GM12878 (cell line): ENCODE data around the gene SLC6A17. TPM values are rescaled to one million over a fixed set of nuclear protein-coding genes. Genes with fewer than 3 reads are reported as not detected.

ENCODE experiments used
- ATAC-seq: fragments of 200-7000 bp; cut with Tn5 transposase; 3 replicates; pipeline ENCODE4 v1.9.1; 2020; ENCODE audit warnings: mild to moderate bottlenecking, moderate library complexity
- BruUV-seq: library from RNA; stranded (reverse); fragments of 400-500 nt; replicated peaks from 2 replicates; lab custom pipeline; 2021; lab: Mats Ljungman, UMichigan
- CTCF ChIA-PET: fragments of 300-600 bp; sonication (Branson Sonifier 250); formaldehyde crosslinking; extraction: SDS; loops from one replicate; lab custom pipeline; 2021; ENCODE audit warnings: inconsistent platforms; lab: Yijun Ruan, JAX
- POLR2A ChIA-PET: fragments of 350-600 bp; formaldehyde crosslinking; extraction: SDS; loops from one replicate; lab custom pipeline; 2021; ENCODE audit warnings: inconsistent platforms; lab: Charles Lee
- RAD21 ChIA-PET: fragments of 300-600 bp; sonication (Branson Sonifier 250); formaldehyde crosslinking; loops from one replicate; lab custom pipeline; 2023; ENCODE audit warnings: antibody characterized with exemption; ENCODE audit not compliant: unreplicated experiment; lab: Charles Lee
- SMC1A ChIA-PET: fragments of 300-600 bp; sonication (Branson Sonifier 250); formaldehyde crosslinking; loops from one replicate; lab custom pipeline; 2023; ENCODE audit not compliant: unreplicated experiment, uncharacterized antibody; lab: Charles Lee
- DNase-seq: peaks from one replicate; pipeline ENCODE4 v3.0.0-alpha.2; 2011; ENCODE audit warnings: low read depth, low spot score
- FAIRE-seq: peaks from 3 replicates; lab custom pipeline; 2011; peaks lifted over from hg19 to GRCh38; lab: Jason Lieb, UNC
- H2AFZ ChIP-seq: 2 replicates; pipeline ENCODE4 v1.6.0; 2011; ENCODE audit warnings: low read depth, low read length, control low read depth; ENCODE audit not compliant: control insufficient read depth
- H3K27ac ChIP-seq: 2 replicates; pipeline ENCODE4 v1.5.1; 2011; ENCODE audit warnings: control low read depth; ENCODE audit not compliant: control insufficient read depth, insufficient read depth
- H3K27me3 ChIP-seq, 2 experiments: replicated peaks in 1 of 2; 2 replicates each; pipeline versions ENCODE4 v1.6.0 to v1.6.1; 2011; ENCODE audit warnings: low read length in 1 of 2; ENCODE audit not compliant: control insufficient read depth in 2 of 2, insufficient read depth in 2 of 2
- H3K36me3 ChIP-seq, 2 experiments: 2 replicates each; pipeline ENCODE4 v1.5.1; 2011; ENCODE audit warnings: low read length in 1 of 2; ENCODE audit not compliant: control insufficient read depth in 2 of 2, insufficient read depth in 2 of 2
- H3K4me1 ChIP-seq: 2 replicates; pipeline ENCODE4 v1.6.1; 2011; ENCODE audit warnings: mild to moderate bottlenecking, low read length, moderate library complexity, mixed read lengths; ENCODE audit not compliant: control insufficient read depth, insufficient read depth
- H3K4me2 ChIP-seq: 2 replicates; pipeline ENCODE4 v1.6.0; 2011; ENCODE audit warnings: control low read depth; ENCODE audit not compliant: control insufficient read depth, insufficient read depth
- H3K4me3 ChIP-seq: fragments of 200-600 bp; sonication (generic); 2 replicates; pipeline ENCODE4 v1.5.1; 2016
- H3K79me2 ChIP-seq: 2 replicates; pipeline ENCODE4 v1.6.0; 2011; ENCODE audit warnings: low read length; ENCODE audit not compliant: control insufficient read depth, insufficient read depth
- H3K9ac ChIP-seq: 2 replicates; pipeline ENCODE4 v1.8.0; 2011; ENCODE audit warnings: low read length, control low read depth, mixed read lengths; ENCODE audit not compliant: control insufficient read depth, insufficient read depth
- H3K9me3 ChIP-seq: replicated peaks from 3 replicates; pipeline ENCODE4 v1.5.1; 2011; ENCODE audit warnings: mild to moderate bottlenecking, low read length; ENCODE audit not compliant: control insufficient read depth, insufficient read depth
- H4K20me1 ChIP-seq: 2 replicates; pipeline ENCODE4 v1.6.0; 2011; ENCODE audit not compliant: control insufficient read depth, insufficient read depth
- ASH2L ChIP-seq: fragments of 300-600, 200-600 bp; sonication (generic); IDR thresholded peaks from 2 replicates; pipeline ENCODE4 v1.6.1; 2017; ENCODE audit warnings: low read depth, mild to moderate bottlenecking, borderline replicate concordance
- HDAC6 ChIP-seq: fragments of 200-600 bp; sonication (generic); IDR thresholded peaks from one replicate; pipeline ENCODE4 v1.8.0; 2017; ENCODE audit warnings: antibody characterized with exemption; ENCODE audit not compliant: unreplicated experiment
- IKZF2 ChIP-seq, 2 experiments: fragments of 450-650 bp; IDR thresholded peaks; 2 replicates each; pipeline ENCODE4 v1.6.1; 2017; ENCODE audit warnings: mild to moderate bottlenecking in 2 of 2, moderate library complexity in 2 of 2
- IRF3 ChIP-seq: fragments of 450-650 bp; IDR thresholded peaks from 2 replicates; pipeline ENCODE4 v1.6.1; 2014; ENCODE audit warnings: mild to moderate bottlenecking
- MEF2B ChIP-seq: fragments of 450-650 bp; IDR thresholded peaks from 2 replicates; pipeline ENCODE4 v1.6.1; 2018; ENCODE audit warnings: mild to moderate bottlenecking, moderate library complexity; ENCODE audit not compliant: partially characterized antibody, poor library complexity, severe bottlenecking
- MTA3 ChIP-seq: IDR thresholded peaks from 2 replicates; pipeline ENCODE4 v1.6.1; 2012; ENCODE audit warnings: low read length, inconsistent platforms, borderline replicate concordance
- PML ChIP-seq: IDR thresholded peaks from 2 replicates; pipeline ENCODE4 v1.6.1; 2012; ENCODE audit warnings: low read length, inconsistent platforms
- POLR2AphosphoS2 ChIP-seq: IDR thresholded peaks from 2 replicates; pipeline ENCODE4 v1.6.1; 2011; ENCODE audit warnings: low read depth, mild to moderate bottlenecking, low read length, improper control_type of control experiment, moderate library complexity
- SP1 ChIP-seq: IDR thresholded peaks from one replicate; pipeline ENCODE4 v1.6.1; 2011; ENCODE audit warnings: low read depth, low read length
- TCF3 ChIP-seq: IDR thresholded peaks from 2 replicates; pipeline ENCODE4 v1.6.1; 2012; ENCODE audit warnings: low read depth, mild to moderate bottlenecking, low read length, borderline replicate concordance; ENCODE audit not compliant: insufficient read depth
- YBX1 ChIP-seq: fragments of 450-650 bp; IDR thresholded peaks from 2 replicates; pipeline ENCODE4 v1.6.1; 2016; ENCODE audit warnings: antibody characterized with exemption
- WGBS: methylation state at CpG from one replicate; pipeline ENCODE4 v1.1.6; 2016; ENCODE audit warnings: low lambda C conversion rate; ENCODE audit not compliant: insufficient replicate concordance, insufficient coverage; ENCODE audit errors: missing lambda C conversion rate; 5-methylcytosine and 5-hydroxymethylcytosine counted together
- in situ Hi-C: fragments of 300-500 bp; cut with MboI; formaldehyde crosslinking; loops from 9 replicates; pipeline ENCODE4 v1.14.3; 2018; ENCODE audit warnings: mixed read lengths
- intact Hi-C: fragments of 100-400 bp; cut with micrococcal nuclease; formaldehyde crosslinking; loops from one replicate; pipeline ENCODE4 v1.14.2; 2022; ENCODE audit not compliant: unreplicated experiment
- polyA plus RNA-seq, 11 experiments: library from polyadenylated mRNA; depleted of rRNA in 4 of 11; unstranded in 6 of 11; stranded (reverse) in 5 of 11; fragments of >200 nt; fragmentation: Nextera tagmentation in 4 of 11; fragmentation: Illumina TruSeq in 1 of 11; extraction: Ambion mirVana in 4 of 11; extraction: Trizol in 1 of 11; gene quantifications; 1 replicate in 1 of 11; 2 replicates in 10 of 11; pipeline versions ENCODE4 v1.2.1 to v1.2.3, GENCODE V29; 2011 to 2016; ENCODE audit warnings: inconsistent platforms in 2 of 11, missing spikeins in 2 of 11, low read depth in 1 of 11
- total RNA-seq, 4 experiments: library from RNA; depleted of rRNA in 3 of 4; stranded (reverse); fragments of >200 nt in 3 of 4; fragmentation: Illumina TruSeq in 1 of 4; extraction: Trizol in 1 of 4; gene quantifications; 2 replicates each; pipeline versions ENCODE4 v1.2.1 to v1.2.3, GENCODE V29; 2013 to 2021
- TF ChIP-seq, protein P1 (sequence below): fragments of 450-650 bp; IDR thresholded peaks from 2 replicates; pipeline ENCODE4 v1.6.1; 2017; ENCODE audit warnings: mild to moderate bottlenecking

Gene SLC6A17
- total and polyA plus RNA-seq, 10 of the 15 experiments (the other 5 are each of a cell fraction or from before 2014, with no cell fraction given), result not detected

DNA sequence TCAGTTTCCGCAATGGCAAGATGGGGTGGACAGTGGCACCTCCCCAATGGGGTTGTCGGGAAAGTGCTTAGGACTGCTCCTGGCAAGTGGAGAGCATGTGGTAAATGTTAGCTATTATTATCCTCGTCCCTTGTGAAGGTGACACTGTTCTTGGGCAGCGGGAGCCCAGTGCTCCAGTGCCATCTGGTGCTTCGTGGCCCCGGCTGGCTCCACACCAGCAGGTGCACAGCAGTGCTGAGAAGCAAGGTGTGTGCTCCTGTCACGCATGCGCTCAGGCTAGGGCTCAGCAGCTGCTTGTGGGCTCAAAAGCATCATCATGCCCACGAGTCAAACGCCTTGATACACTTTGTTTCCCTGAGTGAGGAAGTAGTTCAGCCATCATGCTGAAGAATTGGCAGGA is 34.9 kb downstream of the SLC6A17 start:
- no peaks in the 10 kb centered on the region for H3K36me3 ChIP-seq
- BruUV-seq, result no TSS peak
- H3K4me2 ChIP-seq, result no peak overlapping the region
- H3K27me3 ChIP-seq, result peaks cover 0 to 1% of the 10 kb centered on the region in 2 experiments; a peak in 2 of 4 replicates
- H2AFZ ChIP-seq, result no peak overlapping the region
- H4K20me1 ChIP-seq, result no peaks in the 10 kb centered on the region
- FAIRE-seq (no peak), ATAC-seq (no peak), DNase-seq (no peak)
- H3K4me1 ChIP-seq, result no peaks in the 10 kb centered on the region
- no peaks in the 10 kb centered on the region for H3K79me2 ChIP-seq
- H3K9me3 ChIP-seq, result no peaks in the 10 kb centered on the region
- no peak overlapping the region for H3K27ac ChIP-seq
- CTCF ChIA-PET, result interaction anchor here (1.3 to 2.7 kb wide), 2 partner anchors 12 to 311 kb away, joined by 3 to 5 read pairs; no protein-coding TSS in a partner anchor
- H3K9ac ChIP-seq, result no peak overlapping the region
- 17% methylated on average over 10 of the region's 10 CpGs for WGBS
- no peak overlapping the region for H3K4me3 ChIP-seq
- SMC1A ChIA-PET, result no interaction called here
- RAD21 ChIA-PET, result no interaction called here
- no peak for TF ChIP-seq HDAC6
- TF ChIP-seq IRF3, result no peak
- no peak for TF ChIP-seq SP1
- TF ChIP-seq PML, result no peak
- TF ChIP-seq MTA3, result no peak
- TF ChIP-seq, protein P1, sequence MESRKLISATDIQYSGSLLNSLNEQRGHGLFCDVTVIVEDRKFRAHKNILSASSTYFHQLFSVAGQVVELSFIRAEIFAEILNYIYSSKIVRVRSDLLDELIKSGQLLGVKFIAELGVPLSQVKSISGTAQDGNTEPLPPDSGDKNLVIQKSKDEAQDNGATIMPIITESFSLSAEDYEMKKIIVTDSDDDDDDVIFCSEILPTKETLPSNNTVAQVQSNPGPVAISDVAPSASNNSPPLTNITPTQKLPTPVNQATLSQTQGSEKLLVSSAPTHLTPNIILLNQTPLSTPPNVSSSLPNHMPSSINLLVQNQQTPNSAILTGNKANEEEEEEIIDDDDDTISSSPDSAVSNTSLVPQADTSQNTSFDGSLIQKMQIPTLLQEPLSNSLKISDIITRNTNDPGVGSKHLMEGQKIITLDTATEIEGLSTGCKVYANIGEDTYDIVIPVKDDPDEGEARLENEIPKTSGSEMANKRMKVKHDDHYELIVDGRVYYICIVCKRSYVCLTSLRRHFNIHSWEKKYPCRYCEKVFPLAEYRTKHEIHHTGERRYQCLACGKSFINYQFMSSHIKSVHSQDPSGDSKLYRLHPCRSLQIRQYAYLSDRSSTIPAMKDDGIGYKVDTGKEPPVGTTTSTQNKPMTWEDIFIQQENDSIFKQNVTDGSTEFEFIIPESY, result no peak
- no peak for TF ChIP-seq YBX1
- no peak for TF ChIP-seq TCF3
- TF ChIP-seq POLR2AphosphoS2, result no peak
- TF ChIP-seq IKZF2 (IDR thresholded peaks at IDR 0.05), result no peak
- TF ChIP-seq MEF2B, result no peak
- no peak for TF ChIP-seq ASH2L
- intact Hi-C loops (no loop called here), in situ Hi-C loops (no loop called here)
- POLR2A ChIA-PET, result no interaction called here
